GM23248 (cell line): ENCODE data around the gene ZNF677.

Experiments used
- EZH2 ChIP-seq: fragments of 200-600 bp; sonication (generic); IDR thresholded peaks from 2 replicates; pipeline ENCODE4 v1.6.1; 2018; ENCODE audit warnings: antibody characterized with exemption, mild to moderate bottlenecking; ENCODE audit not compliant: insufficient read depth, poor library complexity, severe bottlenecking
- EZH2phosphoT487 ChIP-seq: fragments of 200-600 bp; sonication (generic); IDR thresholded peaks from 2 replicates; pipeline ENCODE4 v1.6.1; 2018; ENCODE audit warnings: antibody characterized with exemption, moderate library complexity, mild to moderate bottlenecking, low read depth; ENCODE audit not compliant: insufficient read depth

GRCh38 chr19:53192771-53193534, 61.7 kb downstream of the ZNF677 start, which contains the start of gene ZNF665:
- TF ChIP-seq EZH2phosphoT487 (no peak), EZH2 (no peak)
